ENCODE results near the gene PHF23. TPM values are rescaled to one million over a fixed set of nuclear protein-coding genes. Genes with fewer than 3 reads are reported as not detected.

PHF23 gene
- total RNA-seq, 1 donor, result 40.3 TPM

DNA sequence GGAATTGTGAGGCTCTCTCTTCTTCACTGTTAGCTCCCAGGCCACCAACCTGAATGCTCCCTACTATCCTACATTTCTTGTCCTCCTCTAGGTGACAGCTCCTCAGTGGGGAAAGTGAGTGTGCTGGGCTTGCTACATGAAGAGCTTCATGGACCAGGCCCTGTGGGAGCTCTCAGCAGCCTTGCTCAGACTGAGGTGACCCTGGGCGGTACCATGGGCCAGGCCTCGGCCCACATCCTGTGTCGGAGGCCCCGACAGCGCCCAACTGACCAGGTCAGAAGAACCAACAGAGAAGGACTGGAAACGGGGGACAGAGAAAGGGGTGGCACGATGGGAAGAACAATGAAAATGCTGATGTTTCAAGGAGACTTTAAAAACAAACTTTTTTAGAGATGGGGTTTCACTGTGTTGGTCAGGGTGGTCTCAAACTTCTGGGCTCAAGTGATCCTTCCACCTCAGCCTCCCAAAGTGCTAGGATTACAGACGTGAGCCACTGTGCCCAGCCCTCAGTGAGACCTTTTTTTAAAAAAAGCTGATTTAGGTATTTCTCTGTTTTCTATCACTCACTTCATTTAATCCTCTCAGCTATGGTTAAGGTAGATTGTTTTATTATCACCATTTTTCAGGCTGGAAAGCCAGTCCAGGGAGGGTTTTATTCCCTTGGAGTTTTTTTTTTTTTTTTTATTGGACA, 17.7 kb upstream of the PHF23 start:
- no peak overlapping the region for H3K4me3 ChIP-seq (ENCODE audit: low read depth, low read length)

DNA sequence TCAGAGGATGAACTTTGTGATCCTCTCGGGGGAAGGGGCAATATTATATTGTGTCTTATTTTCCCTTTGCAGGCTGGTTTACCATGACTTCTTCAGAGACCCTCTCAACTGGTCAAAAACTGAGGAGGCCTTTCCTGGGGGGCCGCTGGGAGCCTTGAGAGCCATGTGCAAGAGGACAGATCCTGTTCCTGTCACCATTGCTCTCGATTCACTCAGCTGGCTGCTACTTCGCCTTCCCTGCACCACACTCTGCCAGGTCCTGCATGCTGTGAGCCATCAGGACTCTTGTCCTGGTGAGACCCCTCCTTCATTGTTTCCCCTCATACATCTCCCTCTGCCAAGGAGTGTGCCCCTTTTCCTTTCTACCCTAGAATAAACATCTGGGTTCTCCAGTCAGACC, 15.3 kb upstream of the PHF23 start:
- DNase-seq (ENCODE audit: low read depth), result no peak
- H3K4me3 ChIP-seq (ENCODE audit: low read depth, low read length), result no peak overlapping the region
- TF ChIP-seq, protein P1, sequence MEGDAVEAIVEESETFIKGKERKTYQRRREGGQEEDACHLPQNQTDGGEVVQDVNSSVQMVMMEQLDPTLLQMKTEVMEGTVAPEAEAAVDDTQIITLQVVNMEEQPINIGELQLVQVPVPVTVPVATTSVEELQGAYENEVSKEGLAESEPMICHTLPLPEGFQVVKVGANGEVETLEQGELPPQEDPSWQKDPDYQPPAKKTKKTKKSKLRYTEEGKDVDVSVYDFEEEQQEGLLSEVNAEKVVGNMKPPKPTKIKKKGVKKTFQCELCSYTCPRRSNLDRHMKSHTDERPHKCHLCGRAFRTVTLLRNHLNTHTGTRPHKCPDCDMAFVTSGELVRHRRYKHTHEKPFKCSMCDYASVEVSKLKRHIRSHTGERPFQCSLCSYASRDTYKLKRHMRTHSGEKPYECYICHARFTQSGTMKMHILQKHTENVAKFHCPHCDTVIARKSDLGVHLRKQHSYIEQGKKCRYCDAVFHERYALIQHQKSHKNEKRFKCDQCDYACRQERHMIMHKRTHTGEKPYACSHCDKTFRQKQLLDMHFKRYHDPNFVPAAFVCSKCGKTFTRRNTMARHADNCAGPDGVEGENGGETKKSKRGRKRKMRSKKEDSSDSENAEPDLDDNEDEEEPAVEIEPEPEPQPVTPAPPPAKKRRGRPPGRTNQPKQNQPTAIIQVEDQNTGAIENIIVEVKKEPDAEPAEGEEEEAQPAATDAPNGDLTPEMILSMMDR (IDR thresholded peaks at IDR 0.05; ENCODE audit: insufficient read depth, low read length), result no peak

More for the DNA sequence above, 17.7 kb upstream of the PHF23 start:
- TF ChIP-seq, protein P1 (IDR thresholded peaks at IDR 0.05; ENCODE audit: insufficient read depth, low read length), result no peak
- no peak for DNase-seq (ENCODE audit: low read depth)

DNA sequence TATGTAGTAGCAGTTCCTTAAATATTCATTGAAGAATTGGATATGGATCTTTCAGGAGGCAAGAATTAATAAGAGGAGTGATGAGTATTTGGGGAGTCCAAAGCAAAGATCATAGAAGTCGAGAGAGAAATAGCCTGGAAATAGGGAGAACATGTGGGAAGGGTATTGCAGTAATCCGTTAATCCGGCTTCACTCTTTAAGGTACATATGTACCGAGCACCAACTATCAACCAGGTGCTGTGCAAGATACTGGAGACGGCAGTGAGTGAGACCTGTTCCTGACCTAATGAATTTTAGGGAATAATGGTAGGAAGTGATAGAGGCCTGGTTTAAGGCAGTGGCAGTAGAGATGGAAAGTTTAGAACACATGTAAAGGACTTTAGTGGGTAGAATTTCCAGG, 13.8 kb upstream of the PHF23 start:
- DNase-seq (ENCODE audit: low read depth), result no peak
- TF ChIP-seq, protein P1 (IDR thresholded peaks at IDR 0.05; ENCODE audit: insufficient read depth, low read length), result no peak
- peak overlapping the region; percentile 82 for H3K4me3 ChIP-seq (ENCODE audit: low read depth, low read length)

DNA sequence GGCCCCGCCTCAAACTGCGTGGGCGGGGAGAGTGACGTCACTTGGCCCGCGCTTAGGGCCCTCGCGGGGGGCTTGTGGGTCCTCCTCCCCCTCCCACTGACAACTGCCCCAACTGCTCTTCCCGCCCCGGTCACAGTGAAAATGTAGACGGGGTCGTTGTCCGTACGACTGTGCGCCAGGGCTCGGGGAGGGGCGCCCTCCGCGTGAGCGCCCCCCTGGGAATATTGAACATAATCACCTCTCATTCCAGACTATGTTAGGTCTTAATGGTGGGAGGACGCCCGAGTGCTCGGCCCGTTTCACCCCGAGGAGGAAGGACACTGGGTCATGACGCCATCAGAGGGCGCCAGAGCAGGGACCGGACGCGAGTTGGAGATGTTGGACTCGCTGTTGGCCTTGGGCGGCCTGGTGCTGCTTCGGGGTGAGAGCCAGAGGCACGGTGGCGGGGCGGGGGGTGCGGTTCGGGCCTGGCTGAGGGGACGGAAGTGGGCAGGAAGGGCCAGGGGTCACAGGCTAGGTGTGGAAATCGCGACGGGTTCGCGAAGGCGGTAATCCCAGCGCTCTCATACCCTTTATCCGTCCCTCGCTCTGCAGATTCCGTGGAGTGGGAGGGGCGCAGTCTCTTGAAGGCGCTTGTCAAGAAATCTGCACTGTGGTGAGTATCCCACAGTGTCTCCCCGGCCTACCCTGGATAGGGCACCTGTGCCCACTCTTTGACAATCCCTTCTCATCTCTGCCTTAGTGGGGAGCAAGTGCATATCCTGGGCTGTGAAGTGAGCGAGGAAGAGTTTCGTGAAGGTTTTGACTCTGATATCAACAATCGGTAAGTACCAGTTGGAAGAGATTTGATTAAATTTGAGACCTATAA, 13.2 kb upstream of the PHF23 start, which contains the start of gene ELP5:
Gene ELP5 (plus strand): TSS at position 40 of the 868 bp plus-strand sequence. CDS start 336 bp downstream, at position 376.
- peak; percentile 96 for DNase-seq (ENCODE audit: low read depth)
- peak within 1 kb of the TSS; percentile 89 for H3K4me3 ChIP-seq (ENCODE audit: low read depth, low read length)
- TF ChIP-seq, protein P1 (IDR thresholded peaks at IDR 0.05; ENCODE audit: insufficient read depth, low read length), result no peak

DNA sequence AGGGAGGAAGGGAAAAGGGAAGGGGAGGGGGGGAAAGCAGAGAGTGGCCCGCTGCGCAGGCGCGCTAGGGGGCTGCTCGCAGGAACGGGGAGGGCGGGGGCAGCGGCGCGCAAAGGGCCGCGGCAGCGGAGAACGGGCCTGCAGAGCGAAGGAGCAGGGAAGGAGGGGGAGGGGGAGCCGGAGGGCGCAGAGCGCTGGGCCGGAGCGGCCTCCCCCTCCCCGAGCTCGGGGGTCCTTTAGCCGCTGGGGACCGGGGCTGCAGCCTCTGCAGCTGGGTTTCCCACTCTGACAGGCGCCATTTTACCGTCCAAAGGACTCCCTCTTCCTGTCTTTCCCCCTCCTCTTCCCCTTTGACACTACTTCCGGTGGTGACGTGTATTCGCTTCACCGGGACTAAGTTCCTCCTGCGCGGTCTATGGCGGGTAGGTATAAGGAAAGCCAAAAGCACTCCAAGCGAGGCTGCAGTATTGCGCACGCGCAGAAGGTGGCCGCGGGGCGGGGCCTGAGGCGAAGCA, 12.5 kb upstream of the PHF23 start, which contains the start of gene CTDNEP1:
Gene CTDNEP1 (minus strand): TSS at position 74 of the 515 bp plus-strand sequence. CDS start 438 bp downstream, outside the sequence.
- peak within 1 kb of the TSS; percentile 89 for H3K4me3 ChIP-seq (ENCODE audit: low read depth, low read length)
- TF ChIP-seq, protein P1 (IDR thresholded peaks at IDR 0.05; ENCODE audit: insufficient read depth, low read length), result no peak
- DNase-seq (ENCODE audit: low read depth), result peak; percentile 100

DNA sequence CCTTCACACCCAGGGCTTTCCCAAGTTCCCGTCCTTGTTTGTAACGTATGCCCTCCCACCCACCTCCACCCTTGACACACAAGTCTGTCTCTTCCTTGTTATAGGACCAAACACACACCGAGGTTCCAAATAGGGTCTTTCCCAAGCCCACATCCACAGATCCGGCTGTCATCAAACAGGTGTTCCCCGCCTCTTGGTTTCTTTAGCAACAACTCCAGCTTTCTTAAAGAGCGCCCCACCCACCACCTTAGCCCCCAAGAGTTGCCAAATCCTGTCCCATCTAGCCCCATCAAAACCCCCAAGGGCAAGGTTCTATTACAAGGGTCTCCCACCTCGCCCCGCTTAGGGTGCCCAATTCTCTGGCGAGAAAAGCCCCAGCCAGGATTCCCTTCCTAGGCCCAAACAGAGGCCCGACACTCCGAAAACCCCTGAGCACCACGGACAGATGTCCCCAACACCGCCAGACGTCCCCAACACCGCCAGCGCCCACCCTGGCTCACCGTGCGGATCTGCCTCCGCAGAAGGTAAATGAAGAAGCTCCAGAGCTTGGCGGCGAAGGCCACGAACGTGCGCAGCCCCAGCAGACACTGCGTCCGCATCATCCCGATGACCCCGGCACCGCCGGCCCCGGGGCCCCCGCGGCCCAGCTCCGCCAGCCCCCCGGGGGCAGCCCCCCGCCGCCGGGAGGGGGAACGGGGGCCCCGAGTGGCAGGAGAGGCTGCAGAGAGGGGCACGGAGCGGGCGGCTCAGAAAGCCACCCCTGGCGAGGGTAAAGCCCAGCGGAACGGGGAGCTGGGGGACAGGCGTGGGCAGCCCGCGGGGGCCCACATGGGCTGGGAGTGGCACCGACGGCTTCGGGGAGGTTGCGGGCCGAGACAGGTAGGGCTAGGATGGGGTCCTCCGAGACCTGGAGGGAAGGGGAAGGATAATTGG, 11.7 kb upstream of the PHF23 start:
- no peak for DNase-seq (ENCODE audit: low read depth)
- TF ChIP-seq, protein P1 (IDR thresholded peaks at IDR 0.05; ENCODE audit: insufficient read depth, low read length), result no peak
- peak overlapping the region; percentile 89 for H3K4me3 ChIP-seq (ENCODE audit: low read depth, low read length)
